GM21381 (cell line): Measurements from ENCODE around the gene RPS6KB2.
"Not testable (repeated sequence)": the region's sequence is repeated elsewhere in the genome, so short reads cannot be mapped to it uniquely, and the experiment has no call there.

Experiments
- ATAC-seq: cut with Tn5 transposase; IDR thresholded peaks from one replicate; pipeline ENCODE4 v1.9.1; 2021; ENCODE audit warnings: mild to moderate bottlenecking, moderate library complexity; ENCODE audit not compliant: unreplicated experiment

RPS6KB2 gene

GRCh38 chr11:67427364-67427859 lies 882 bp upstream of the RPS6KB2 start:
- ATAC-seq = not testable (repeated sequence)

- ATAC-seq = no peak
Measured at GRCh38 chr11:67429038-67429668, 859 bp downstream of the RPS6KB2 start.

DNA sequence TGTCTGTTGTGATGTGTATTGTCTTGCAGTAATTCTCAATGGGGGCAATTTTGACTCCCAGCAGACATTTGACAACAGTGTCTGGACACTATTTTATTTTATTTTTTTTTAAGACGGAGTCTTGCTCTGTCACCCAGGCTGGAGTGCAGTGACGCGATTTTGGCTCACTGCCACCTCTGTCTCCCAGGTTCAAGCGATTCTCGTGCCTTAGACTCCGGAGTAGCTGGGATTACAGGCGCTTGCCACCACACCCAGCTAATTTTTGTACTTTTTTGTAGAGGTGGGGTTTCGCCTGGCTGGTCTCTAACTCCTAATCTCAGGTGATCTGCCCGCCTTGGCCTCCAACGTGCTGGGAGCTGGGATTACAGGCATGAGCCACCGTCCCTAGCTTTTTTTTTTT lies 1.4 kb downstream of the RPS6KB2 start:
- ATAC-seq = no peak

GRCh38 chr11:67431346-67432249 lies 3.3 kb downstream of the RPS6KB2 start:
- ATAC-seq = no peak

DNA sequence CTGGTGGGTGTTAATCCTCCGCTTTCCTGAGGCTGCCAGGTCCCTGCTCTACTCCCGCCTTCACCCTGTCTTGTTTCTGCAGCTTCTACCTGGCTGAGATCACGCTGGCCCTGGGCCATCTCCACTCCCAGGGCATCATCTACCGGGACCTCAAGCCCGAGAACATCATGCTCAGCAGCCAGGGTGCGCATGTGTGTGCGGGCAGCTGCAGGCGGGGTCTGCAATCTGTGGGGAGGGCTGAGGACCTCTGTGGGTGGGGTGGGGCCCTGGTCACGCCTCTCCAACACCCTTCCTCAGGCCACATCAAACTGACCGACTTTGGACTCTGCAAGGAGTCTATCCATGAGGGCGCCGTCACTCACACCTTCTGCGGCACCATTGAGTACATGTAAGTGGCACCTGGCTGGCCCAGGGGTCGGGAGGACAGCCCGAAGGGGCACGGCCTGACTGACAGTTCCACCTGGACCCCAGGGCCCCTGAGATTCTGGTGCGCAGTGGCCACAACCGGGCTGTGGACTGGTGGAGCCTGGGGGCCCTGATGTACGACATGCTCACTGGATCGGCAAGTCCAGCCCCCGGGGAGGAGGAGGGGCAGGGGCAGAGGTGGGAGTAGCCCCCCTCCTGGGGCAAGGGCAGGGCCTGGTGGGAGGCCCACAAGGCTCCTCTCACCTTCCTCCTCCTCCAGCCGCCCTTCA lies 4.5 kb downstream of the RPS6KB2 start:
- no peak for ATAC-seq

GRCh38 chr11:67433536-67434394 lies 5.5 kb downstream of the RPS6KB2 start:
- no peak for ATAC-seq

- ATAC-seq = no peak
Measured at GRCh38 chr11:67434395-67434881, 6.1 kb downstream of the RPS6KB2 start.

DNA sequence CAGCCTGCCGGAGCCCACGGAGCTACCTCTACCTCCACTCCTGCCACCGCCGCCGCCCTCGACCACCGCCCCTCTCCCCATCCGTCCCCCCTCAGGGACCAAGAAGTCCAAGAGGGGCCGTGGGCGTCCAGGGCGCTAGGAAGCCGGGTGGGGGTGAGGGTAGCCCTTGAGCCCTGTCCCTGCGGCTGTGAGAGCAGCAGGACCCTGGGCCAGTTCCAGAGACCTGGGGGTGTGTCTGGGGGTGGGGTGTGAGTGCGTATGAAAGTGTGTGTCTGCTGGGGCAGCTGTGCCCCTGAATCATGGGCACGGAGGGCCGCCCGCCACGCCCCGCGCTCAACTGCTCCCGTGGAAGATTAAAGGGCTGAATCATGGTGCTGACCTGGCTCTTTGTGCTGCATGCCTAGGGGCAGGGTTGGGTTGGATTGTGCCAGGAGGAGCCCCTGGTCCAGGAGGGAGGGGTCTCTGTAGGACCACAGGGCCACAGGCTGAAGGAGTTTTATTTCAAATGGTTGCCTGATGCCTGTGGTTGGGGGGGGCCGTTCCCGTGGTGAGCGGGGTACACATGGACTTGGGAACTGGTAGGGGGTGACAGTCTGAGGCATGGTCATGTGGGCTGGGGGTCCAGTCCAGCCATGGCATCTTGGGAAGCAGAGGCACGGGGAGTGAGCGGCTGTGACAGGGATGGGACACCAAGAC lies 6.9 kb downstream of the RPS6KB2 start:
- ATAC-seq = no peak

GRCh38 chr11:67435727-67436458 lies 7.6 kb downstream of the RPS6KB2 start:
- no peak for ATAC-seq

- ATAC-seq = no peak
Measured at GRCh38 chr11:67436459-67437081, 8.3 kb downstream of the RPS6KB2 start.

DNA sequence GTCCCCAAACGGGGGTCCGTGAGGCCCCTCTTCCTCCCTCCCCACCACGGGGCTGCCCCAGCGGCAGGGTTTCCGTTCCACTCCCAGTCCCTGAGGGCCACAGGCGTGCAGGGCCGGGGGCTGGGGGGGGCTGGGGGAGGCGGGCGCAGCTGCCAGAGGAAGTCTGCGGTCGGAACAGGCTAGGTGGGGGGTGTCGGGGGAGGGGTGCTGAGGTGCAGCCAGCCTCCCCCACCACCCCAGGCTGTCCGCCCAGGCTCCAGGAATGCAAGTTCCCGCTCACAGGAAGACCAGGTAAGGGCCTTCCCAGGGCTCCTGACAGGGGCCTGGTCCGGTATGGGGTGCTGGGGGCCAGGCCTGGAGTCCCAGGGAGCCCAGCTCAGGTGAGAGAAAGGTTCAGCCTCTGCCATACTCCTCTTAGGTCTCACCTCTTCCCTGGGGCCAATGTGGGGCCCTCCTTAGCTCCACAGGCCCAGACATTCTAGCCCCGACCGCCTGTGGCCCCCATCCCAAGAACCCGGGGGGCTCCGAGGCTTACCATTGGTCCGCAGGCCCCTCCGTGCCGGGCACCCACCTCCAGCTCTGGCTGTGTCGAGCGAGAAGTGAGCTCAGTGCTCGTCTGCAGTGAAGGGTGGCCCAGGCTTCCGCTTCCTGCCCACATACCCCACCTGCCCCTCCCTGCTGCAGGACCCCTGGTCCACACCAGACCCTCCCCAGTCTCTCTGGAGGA lies 9.0 kb downstream of the RPS6KB2 start, which contains the start of gene PTPRCAP:
TSS of gene PTPRCAP (minus strand) at position 601 of the 727 bp plus-strand sequence. CDS start at position 538, 63 bp downstream.
- no peak for ATAC-seq

DNA sequence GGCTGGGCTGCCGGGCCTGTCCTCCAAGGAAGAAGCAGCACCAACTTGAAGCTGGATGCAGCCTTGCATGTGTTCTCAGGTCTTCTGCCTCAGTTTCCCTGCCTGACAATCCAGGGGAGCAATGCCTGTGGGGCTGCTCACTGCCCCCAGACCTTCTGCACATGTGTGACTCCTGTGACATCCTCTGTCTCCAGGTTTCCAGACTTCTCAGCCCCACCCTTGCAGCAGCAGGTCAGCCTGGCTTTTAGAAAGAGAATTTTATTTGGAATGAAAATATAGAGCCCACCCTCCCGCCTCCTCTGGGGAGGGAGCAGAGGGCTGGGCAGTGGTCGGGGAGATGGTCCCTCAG lies 9.5 kb downstream of the RPS6KB2 start:
- ATAC-seq = no peak

- ATAC-seq = no peak
Measured at GRCh38 chr11:67438158-67438902, 10.0 kb downstream of the RPS6KB2 start.

DNA sequence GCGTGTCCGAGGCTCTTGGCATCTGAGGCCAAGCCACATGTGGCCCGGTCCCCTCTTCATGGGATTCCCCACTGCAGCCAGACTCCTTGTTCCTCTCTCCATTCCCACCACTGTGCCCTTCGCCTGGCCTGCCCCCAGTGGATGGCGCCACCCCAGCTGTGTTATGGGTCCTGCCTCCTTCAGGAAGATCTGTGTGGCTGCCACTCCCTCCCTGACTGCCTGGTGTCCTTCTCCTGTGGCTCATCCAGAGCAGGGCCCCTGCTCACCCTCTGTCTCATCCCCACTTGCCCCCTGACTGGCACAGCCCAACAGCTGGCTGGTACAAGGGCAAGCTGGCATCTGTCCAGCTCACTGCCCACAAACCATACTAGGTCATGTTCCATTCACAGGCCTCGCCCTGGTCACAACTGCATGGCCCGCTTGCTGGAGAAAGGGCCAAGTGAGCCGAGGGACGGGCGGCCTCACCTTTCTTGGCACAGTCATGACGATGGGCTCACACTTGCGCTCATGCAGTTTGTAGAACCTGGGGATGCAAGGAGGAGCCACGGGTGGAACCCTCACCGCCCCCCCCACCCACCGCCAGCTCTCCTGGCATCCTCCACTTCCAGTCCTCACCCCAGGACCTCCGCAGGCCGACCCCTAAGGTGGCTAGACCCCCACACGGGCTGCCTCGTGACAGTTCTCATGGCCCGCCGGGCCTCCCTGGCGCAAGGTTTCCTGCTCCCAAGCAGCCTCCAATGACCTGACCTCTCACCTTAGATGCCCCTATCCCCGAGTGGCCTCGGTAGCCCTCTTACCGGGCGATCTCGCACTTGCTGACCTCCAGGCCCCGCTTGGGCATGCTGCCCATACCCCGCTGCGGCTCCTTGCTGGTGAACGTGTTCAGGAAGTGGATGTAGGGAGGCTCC lies 11.3 kb downstream of the RPS6KB2 start:
- ATAC-seq = no peak

DNA sequence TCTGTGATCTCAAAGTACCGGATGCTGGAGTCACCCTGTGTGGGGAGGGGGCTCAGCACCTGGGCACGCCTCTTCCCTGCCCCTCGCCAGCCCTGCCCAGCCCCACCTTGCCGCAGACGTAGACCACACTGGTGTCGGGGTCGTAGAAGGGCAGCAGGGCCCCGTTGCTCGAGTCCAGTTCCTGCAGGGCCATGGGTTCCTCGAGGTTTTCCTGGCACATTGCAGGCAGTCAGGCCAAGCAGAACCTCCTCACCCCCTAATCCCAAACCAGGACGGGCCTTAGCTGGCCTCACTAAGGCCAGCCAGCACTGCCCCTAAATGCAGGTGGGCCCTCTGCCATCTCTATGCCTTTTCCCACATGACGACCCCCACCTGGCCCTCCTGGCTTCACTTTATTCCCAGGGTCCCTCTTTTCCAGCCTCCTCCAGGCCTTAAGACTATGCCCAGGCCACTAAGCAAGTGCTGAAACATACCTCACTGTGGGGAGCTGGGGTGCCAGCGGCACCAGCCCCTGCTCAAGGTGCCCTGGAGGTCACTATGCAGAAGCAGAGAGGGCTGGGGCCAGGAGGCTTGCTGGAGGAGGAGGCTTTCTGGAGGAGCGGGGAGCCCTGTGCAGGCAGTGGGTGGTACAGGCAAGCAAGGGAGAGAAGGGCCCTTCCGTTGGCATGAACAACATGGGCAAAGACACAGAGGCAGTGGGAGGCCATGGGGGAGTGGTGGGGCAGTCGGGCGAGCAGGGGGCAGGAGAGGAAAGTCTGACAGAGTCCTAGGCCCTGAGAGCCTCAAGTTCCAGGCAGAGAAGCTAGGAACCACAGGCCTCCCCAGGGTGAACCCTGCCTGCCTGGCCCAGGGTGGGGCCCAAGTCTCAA lies 12.2 kb downstream of the RPS6KB2 start:
- no peak for ATAC-seq
